IgD-negative memory B cell (primary cell): Measurements from ENCODE around the gene UBE3A. TPM values are rescaled to one million over a fixed set of nuclear protein-coding genes. Genes with fewer than 3 reads are reported as not detected.

Source experiments
- H3K27ac Mint-ChIP-seq, 3 donors: one replicate each; pipeline ENCODE4 v1.8.0; 2020 to 2022; ENCODE audit warnings: mild to moderate bottlenecking in 3 of 3, mixed read lengths in 3 of 3, moderate library complexity in 1 of 3
- H3K27me3 Mint-ChIP-seq: one replicate; pipeline ENCODE4 v1.8.0; 2021; ENCODE audit warnings: mixed read lengths
- H3K36me3 Mint-ChIP-seq: one replicate; pipeline ENCODE4 v1.8.0; 2020; ENCODE audit warnings: mild to moderate bottlenecking, mixed read lengths
- H3K4me1 Mint-ChIP-seq, 3 donors: one replicate each; pipeline ENCODE4 v1.8.0; 2020 to 2022; ENCODE audit warnings: mixed read lengths in 3 of 3, mild to moderate bottlenecking in 1 of 3
- H3K4me3 Mint-ChIP-seq, 4 donors: one replicate each; pipeline ENCODE4 v1.8.0; 2020 to 2022; ENCODE audit warnings: mild to moderate bottlenecking in 4 of 4, mixed read lengths in 4 of 4, moderate library complexity in 3 of 4
- H3K9me3 Mint-ChIP-seq, 3 donors: one replicate each; pipeline ENCODE4 v1.8.0; 2020 to 2021; ENCODE audit warnings: mixed read lengths in 3 of 3, mild to moderate bottlenecking in 1 of 3
- polyA plus RNA-seq: library from polyadenylated mRNA; unstranded; fragments of 300-500 nt; fragmentation: Illumina TruSeq; gene quantifications from one replicate; pipeline ENCODE4 v1.2.3, GENCODE V29; 2021

The UBE3A gene
- polyA plus RNA-seq, 1 donor from 2014 or later, result 102 TPM

DNA sequence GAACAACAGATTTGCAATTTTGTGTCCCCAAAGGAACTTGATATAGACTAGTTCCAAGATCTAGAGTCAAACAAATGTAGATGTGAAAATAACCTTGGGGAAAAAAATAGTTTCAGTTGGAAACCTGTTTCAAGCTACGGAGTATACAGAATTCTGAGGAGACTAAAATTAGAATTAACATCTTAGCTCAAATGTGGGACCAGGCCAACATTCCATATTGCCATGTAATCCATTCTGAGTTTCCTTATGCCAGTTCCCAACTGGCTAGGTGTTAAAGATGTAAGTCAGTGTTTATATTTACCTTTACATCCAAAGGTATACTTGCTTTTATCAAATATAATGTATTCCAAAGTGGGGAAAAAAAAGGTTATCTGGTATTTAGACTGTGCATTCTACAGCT, 76.3 kb downstream of the UBE3A start:
- peaks cover 0 to 5% (median 2%) of the 10 kb centered on the region in 3 donors for H3K4me1 Mint-ChIP-seq
- peak overlapping the region in 1 of 3 donors; percentile 43 for H3K27ac Mint-ChIP-seq
- H3K27me3 Mint-ChIP-seq, result no peaks in the 10 kb centered on the region
- H3K4me3 Mint-ChIP-seq, result no peak overlapping the region
- H3K36me3 Mint-ChIP-seq, result peaks cover 18% of the 10 kb centered on the region
- H3K9me3 Mint-ChIP-seq, result no peaks in the 10 kb centered on the region

DNA sequence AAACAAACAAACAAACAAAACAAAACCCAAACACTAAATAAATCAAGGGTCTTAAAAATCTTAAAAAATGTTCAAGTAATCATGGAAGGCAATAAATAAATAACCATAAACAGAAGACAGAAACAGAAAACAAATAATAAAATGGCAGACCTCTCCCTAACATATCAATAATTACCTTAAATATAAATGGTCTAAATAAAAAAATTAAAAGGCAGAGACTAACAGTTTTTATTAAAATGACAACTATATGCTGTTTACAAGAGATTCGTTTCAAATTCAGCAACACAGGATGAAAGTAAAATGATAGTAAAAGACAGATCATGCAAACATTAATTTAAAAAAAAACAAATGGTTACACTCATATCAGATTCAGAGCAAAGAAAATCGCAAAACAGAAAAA, 91.1 kb downstream of the UBE3A start:
- Mint-ChIP-seq H3K9me3 (peaks cover 2 to 28% (median 6%) of the 10 kb centered on the region in 3 donors), H3K27ac (no peak overlapping the region), H3K4me1 (peaks cover 0 to 1% (median 0%) of the 10 kb centered on the region in 3 donors), H3K27me3 (no peaks in the 10 kb centered on the region), H3K36me3 (peaks cover 37% of the 10 kb centered on the region), H3K4me3 (peak overlapping the region in 1 of 4 donors; percentile 55)

DNA sequence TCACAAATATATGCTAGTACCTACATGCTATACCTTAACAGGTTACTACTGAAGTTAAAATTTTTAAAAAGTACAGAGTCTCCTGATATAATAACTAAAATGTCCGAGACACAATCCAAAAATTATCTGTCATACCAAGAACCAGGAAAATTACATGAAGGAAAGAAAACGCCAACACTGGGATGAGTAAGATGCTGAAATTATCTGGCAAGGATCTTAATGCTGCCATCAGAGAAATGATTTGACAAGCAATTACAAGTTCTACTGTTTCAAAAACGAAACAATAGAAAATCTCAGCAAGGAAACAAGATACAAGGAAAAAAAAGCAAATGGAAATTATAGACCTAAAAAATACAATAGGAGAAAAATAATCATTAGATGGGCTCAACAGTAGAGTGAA, 92.5 kb downstream of the UBE3A start:
- peaks cover 41% of the 10 kb centered on the region for H3K36me3 Mint-ChIP-seq
- no peaks in the 10 kb centered on the region for H3K27me3 Mint-ChIP-seq
- H3K27ac Mint-ChIP-seq, result no peak overlapping the region
- H3K4me3 Mint-ChIP-seq, result no peak overlapping the region
- peaks cover 0 to 3% (median 0%) of the 10 kb centered on the region in 3 donors for H3K4me1 Mint-ChIP-seq
- peaks cover 2 to 28% (median 6%) of the 10 kb centered on the region in 3 donors for H3K9me3 Mint-ChIP-seq

DNA sequence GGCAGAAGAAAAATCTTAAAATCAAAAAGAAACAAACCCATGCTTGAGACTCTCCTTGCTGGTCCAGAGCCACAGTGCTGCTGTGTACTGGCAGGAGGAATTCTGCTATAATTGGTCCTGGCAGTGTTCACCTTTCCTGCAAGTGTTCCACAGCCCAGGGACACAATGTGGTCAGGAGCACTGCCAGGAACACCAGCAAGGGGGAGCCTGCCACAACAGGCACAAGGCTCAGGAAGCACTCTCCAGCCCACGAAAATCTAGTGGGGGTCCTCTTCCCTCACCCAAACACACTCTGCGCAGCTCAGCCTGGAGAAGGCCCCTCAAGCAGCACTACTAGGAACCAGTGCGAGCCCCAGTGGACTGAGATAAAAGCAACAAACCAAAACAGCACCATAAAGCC, 92.9 kb downstream of the UBE3A start:
- Mint-ChIP-seq H3K36me3 (peaks cover 39% of the 10 kb centered on the region), H3K27ac (no peak overlapping the region), H3K4me3 (no peak overlapping the region), H3K4me1 (peaks cover 0 to 3% (median 0%) of the 10 kb centered on the region in 3 donors), H3K27me3 (no peaks in the 10 kb centered on the region), H3K9me3 (peaks cover 2 to 25% (median 3%) of the 10 kb centered on the region in 3 donors)

DNA sequence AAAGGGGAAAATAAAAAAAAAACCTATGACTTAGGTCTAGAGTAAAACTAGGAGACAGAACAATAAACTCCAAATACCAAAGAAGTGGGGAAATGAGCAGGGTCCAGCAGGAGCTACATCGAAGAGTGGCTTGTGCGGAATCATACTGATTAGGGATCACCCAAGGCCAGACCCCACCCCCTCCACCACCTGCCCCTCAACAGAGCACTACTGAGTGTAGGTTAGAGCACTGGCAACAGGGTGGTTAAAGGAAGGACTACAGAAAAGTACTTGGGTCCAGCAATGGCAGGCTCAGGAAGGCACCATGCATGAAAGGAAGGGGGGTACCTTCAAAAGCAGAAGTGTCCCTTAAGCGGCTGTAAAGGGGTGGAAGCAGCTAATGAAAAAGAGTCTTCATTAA, 96.2 kb downstream of the UBE3A start:
- no peaks in the 10 kb centered on the region for H3K27me3 Mint-ChIP-seq
- no peak overlapping the region for H3K27ac Mint-ChIP-seq
- H3K9me3 Mint-ChIP-seq, result peaks cover 0 to 6% (median 2%) of the 10 kb centered on the region in 3 donors
- no peak overlapping the region for H3K4me3 Mint-ChIP-seq
- peaks cover 0 to 3% (median 0%) of the 10 kb centered on the region in 3 donors for H3K4me1 Mint-ChIP-seq
- H3K36me3 Mint-ChIP-seq, result peaks cover 35% of the 10 kb centered on the region

DNA sequence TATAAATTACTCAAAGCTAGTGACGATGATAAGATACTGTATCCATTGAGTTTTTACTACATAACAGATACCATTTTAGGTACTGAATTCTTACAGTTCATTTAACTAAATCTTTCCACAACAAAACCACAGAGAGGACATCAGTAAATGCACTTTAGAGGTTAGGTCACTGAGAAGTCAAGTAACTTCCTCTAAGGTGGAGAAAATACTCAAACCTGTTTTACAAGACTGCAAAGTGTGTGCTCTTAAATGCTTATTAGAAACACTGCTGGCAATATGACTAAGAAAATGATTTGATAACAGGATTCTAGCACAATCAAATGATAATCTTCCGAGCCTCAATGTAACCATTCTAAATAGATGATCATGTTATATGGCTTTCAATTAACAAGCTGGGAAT, 99.4 kb downstream of the UBE3A start:
- peaks cover 46% of the 10 kb centered on the region for H3K36me3 Mint-ChIP-seq
- H3K27ac Mint-ChIP-seq, result no peak overlapping the region
- H3K27me3 Mint-ChIP-seq, result no peaks in the 10 kb centered on the region
- no peak overlapping the region for H3K4me3 Mint-ChIP-seq
- peaks cover 0 to 1% (median 0%) of the 10 kb centered on the region in 3 donors for H3K4me1 Mint-ChIP-seq
- H3K9me3 Mint-ChIP-seq, result peaks cover 0 to 11% (median 4%) of the 10 kb centered on the region in 3 donors

DNA sequence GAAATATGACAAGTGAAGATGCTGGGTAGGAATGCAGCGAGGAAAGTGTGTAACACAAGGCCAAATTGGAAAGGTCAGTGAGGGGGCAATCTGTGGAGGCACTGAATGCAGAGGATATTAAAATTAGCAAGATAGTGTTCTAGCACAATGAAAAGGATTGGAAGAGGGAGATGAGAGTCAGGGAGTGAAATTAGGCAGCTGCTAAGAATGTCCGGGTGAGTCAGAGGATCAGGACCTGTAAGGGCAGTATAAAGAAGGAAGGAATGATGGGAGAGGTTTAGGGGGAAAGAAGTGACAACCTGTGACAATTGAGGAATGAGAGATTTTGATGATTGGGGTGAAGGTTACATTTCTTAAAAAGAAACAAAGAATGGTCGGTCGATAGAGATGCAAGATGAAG, 103.5 kb downstream of the UBE3A start:
- peak overlapping the region in 1 of 3 donors; percentile 7 for H3K27ac Mint-ChIP-seq
- no peaks in the 10 kb centered on the region for H3K27me3 Mint-ChIP-seq
- H3K36me3 Mint-ChIP-seq, result peaks cover 42% of the 10 kb centered on the region
- H3K4me1 Mint-ChIP-seq, result peaks cover 3 to 10% (median 5%) of the 10 kb centered on the region in 3 donors
- H3K4me3 Mint-ChIP-seq, result peak overlapping the region in 1 of 4 donors; percentile 56
- H3K9me3 Mint-ChIP-seq, result peaks cover 0 to 14% (median 5%) of the 10 kb centered on the region in 3 donors

DNA sequence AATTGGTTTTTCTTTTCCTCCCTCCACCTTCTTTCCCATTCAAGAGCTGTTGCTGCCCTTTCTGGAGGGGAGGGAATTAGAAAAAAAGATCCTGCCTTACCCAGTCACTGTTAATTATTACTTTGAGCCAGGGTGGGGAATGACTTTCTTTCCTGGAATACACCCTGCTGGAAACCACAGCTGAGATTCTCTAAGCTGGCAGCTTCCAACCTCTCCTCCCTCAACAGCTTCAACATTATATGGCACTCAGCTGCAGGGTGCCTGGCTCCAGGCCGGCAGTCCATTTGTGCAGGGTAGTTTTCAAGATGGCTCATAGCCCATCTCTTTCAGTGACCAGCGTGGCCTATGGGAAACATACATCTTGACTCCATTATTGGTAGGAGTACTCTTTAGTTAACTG, 105.8 kb downstream of the UBE3A start:
- Mint-ChIP-seq H3K36me3 (peaks cover 26% of the 10 kb centered on the region), H3K9me3 (peaks cover 0 to 14% (median 5%) of the 10 kb centered on the region in 3 donors), H3K4me3 (no peak overlapping the region), H3K27me3 (no peaks in the 10 kb centered on the region), H3K4me1 (peaks cover 3 to 21% (median 6%) of the 10 kb centered on the region in 3 donors), H3K27ac (no peak overlapping the region)

DNA sequence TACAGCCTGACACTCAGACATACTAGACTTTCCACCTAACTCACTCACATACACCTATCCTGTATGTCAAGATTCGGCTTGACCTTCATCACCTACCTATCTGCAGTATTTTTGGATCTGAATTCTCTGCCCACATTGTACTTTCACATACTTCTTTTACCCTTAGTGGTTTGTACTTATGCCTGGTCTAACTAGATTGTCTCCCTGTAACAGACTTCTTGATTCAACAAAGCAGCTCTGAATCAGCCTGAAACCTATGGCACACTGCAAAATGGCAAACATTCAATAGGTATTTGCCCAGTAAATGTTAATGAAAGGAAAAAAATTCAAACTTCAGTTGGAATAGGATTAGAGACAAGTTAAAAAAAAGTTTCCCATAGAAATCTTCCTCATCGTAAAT, 106.5 kb downstream of the UBE3A start:
- H3K27ac Mint-ChIP-seq, result no peak overlapping the region
- no peak overlapping the region for H3K4me3 Mint-ChIP-seq
- H3K36me3 Mint-ChIP-seq, result peaks cover 22% of the 10 kb centered on the region
- no peaks in the 10 kb centered on the region for H3K27me3 Mint-ChIP-seq
- peaks cover 0 to 14% (median 5%) of the 10 kb centered on the region in 3 donors for H3K9me3 Mint-ChIP-seq
- H3K4me1 Mint-ChIP-seq, result peaks cover 3 to 22% (median 6%) of the 10 kb centered on the region in 3 donors

DNA sequence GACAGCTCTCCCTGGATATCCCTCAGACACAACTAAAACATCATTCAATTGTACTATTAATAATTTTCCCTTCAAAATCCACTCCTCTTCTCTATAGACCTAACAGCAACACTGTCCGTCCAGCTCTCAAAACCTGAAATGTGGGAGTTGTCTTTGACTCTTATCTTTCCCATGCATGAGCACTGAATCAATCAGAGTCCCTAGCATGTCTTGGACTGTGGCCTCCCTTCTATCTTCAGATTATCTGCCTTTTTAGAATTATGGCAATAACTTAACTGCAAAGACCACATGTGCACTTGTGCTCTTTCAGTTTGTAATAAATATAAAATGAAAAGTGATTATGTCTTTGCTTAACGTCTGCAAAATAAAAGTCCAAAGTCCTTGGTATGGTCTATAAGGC, 107.0 kb downstream of the UBE3A start:
- no peak overlapping the region for H3K4me3 Mint-ChIP-seq
- no peaks in the 10 kb centered on the region for H3K27me3 Mint-ChIP-seq
- H3K27ac Mint-ChIP-seq, result no peak overlapping the region
- H3K36me3 Mint-ChIP-seq, result peaks cover 17% of the 10 kb centered on the region
- peaks cover 3 to 22% (median 6%) of the 10 kb centered on the region in 3 donors for H3K4me1 Mint-ChIP-seq
- H3K9me3 Mint-ChIP-seq, result peaks cover 0 to 14% (median 5%) of the 10 kb centered on the region in 3 donors

DNA sequence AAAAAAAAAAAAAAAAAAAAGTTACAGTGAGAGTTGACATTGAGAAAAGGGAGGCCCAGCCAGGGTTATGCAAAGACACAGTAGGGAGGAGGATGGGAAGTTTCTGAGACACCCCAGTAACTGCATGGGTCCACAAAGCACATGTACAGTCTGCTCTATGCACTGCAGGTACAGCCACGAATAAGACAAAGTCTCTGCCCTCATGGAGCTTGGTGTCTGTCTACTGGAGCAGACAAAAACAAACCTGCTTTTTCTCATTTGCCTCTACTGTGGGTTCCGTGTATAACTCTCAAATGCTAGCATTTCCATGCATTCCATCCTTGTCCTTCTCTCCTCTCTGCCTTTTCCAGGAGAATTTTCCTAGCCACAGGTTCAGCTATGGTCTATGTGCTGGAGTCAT, 107.4 kb downstream of the UBE3A start:
- no peaks in the 10 kb centered on the region for H3K27me3 Mint-ChIP-seq
- H3K4me3 Mint-ChIP-seq, result no peak overlapping the region
- H3K9me3 Mint-ChIP-seq, result peaks cover 0 to 14% (median 5%) of the 10 kb centered on the region in 3 donors
- peaks cover 15% of the 10 kb centered on the region for H3K36me3 Mint-ChIP-seq
- H3K4me1 Mint-ChIP-seq, result peaks cover 3 to 22% (median 6%) of the 10 kb centered on the region in 3 donors
- no peak overlapping the region for H3K27ac Mint-ChIP-seq

DNA sequence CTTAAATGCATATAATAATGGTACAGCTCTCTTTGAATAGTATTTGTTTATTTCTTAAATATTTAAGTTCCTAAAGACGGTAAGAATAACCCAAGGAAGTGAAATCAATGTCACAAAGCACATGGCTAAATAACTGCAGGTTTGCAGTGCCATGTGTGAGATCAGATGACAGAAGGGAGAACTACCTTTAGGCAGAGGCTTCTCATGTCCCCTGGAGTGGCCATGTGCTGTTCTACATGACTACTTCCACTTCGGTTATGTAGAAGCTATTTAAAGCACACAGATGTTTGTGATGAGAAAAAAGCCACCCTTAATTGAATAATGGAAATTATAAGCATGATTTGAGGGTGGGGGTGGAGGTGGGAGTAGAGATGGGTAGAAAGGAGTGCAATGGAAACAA, 109.1 kb downstream of the UBE3A start:
- H3K27ac Mint-ChIP-seq, result no peak overlapping the region
- H3K4me1 Mint-ChIP-seq, result peaks cover 3 to 22% (median 6%) of the 10 kb centered on the region in 3 donors
- no peaks in the 10 kb centered on the region for H3K27me3 Mint-ChIP-seq
- no peak overlapping the region for H3K4me3 Mint-ChIP-seq
- peaks cover 5% of the 10 kb centered on the region for H3K36me3 Mint-ChIP-seq
- peaks cover 0 to 4% (median 1%) of the 10 kb centered on the region in 3 donors for H3K9me3 Mint-ChIP-seq

DNA sequence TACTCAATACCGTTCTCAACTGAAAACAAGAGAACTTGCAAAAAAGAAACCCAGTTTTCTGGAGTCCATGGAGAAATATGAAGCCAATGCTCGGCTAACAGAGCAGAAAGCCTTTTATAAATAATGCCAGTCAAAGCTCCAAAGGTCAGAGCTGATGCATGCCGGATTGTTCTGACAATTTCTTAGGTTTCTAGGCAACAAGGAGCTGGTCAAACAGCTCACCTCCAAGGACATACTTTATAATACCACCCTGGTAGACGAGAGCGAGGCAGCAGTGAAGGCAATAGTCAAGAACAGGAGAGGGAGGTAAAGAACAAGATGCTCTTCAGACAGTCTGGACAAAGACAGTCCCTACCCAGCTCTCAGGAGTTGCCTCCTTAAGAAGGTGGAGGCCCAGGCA, 111.1 kb downstream of the UBE3A start:
- H3K27me3 Mint-ChIP-seq, result no peaks in the 10 kb centered on the region
- peaks cover 3 to 22% (median 6%) of the 10 kb centered on the region in 3 donors for H3K4me1 Mint-ChIP-seq
- no peak overlapping the region for H3K4me3 Mint-ChIP-seq
- H3K9me3 Mint-ChIP-seq, result peaks cover 2 to 3% (median 3%) of the 10 kb centered on the region in 3 donors
- H3K36me3 Mint-ChIP-seq, result peaks cover 14% of the 10 kb centered on the region
- H3K27ac Mint-ChIP-seq, result peak overlapping the region in 1 of 3 donors; percentile 64

DNA sequence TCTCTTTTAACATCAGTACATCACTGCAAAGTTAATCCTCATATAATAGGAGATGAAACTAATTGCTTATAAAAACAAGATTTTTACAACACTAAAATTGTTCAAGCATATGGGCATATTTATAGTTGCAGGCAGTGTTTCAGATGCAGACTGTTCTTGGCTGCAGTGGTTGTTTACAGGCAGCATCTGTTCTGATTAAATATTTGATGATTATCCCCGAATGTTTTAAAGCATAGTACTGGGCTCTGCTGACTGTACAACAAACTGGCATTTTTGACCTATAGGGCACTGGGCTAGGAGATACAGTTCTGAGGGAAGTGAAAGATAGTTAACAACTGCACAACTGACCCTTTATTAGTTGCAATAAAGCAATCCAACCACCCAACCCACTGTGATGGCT, 113.6 kb downstream of the UBE3A start:
- H3K4me3 Mint-ChIP-seq, result no peak overlapping the region
- H3K27me3 Mint-ChIP-seq, result no peaks in the 10 kb centered on the region
- no peak overlapping the region for H3K27ac Mint-ChIP-seq
- H3K36me3 Mint-ChIP-seq, result peaks cover 20% of the 10 kb centered on the region
- H3K9me3 Mint-ChIP-seq, result peaks cover 2 to 14% (median 10%) of the 10 kb centered on the region in 3 donors
- peaks cover 0 to 11% (median under 1%) of the 10 kb centered on the region in 3 donors for H3K4me1 Mint-ChIP-seq

DNA sequence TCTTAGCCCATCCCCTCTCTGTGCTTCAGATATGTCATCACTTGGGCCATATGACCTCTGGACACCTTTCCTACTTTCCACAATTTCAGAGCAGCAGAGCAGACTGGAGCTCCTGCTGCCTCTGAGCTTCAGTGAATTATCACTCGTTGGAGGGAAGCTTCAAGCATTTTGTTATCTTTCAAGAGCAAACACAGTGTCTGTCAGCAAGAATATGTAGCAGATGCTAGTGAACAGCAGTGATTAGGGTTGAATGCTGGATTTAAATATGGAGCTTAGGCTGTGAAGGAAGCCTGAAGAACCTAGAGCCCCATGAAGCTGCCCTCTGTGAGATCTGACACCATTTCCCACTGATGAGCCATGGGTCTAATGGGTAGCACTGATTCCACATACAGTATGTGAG, 115.4 kb downstream of the UBE3A start:
- H3K27me3 Mint-ChIP-seq, result no peaks in the 10 kb centered on the region
- peaks cover 4 to 25% (median 16%) of the 10 kb centered on the region in 3 donors for H3K9me3 Mint-ChIP-seq
- peaks cover 0 to 5% (median 0%) of the 10 kb centered on the region in 3 donors for H3K4me1 Mint-ChIP-seq
- no peak overlapping the region for H3K27ac Mint-ChIP-seq
- H3K4me3 Mint-ChIP-seq, result no peak overlapping the region
- H3K36me3 Mint-ChIP-seq, result peaks cover 21% of the 10 kb centered on the region

DNA sequence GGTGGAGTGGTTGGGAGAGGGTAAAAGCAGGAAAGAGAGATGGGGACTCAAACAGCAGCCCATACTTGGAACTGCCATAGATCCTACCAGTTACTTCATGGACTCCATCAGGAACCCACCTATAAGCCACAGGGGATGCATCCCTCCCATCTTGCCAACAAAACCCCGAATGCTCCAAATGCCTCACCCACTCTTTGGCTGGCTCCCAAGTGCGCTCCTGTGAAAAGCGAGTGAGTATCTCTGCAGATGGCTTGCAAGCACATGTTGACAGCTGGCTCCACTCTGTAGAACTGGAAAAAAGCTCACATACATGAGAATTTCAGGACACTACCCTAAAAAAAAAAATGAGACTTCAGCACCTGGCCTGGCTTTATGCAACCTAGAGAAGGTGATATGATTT, 151.0 kb downstream of the UBE3A start:
- no peak overlapping the region for H3K27ac Mint-ChIP-seq
- H3K27me3 Mint-ChIP-seq, result no peaks in the 10 kb centered on the region
- H3K4me1 Mint-ChIP-seq, result no peaks in the 10 kb centered on the region
- peaks cover 9 to 19% (median 13%) of the 10 kb centered on the region in 3 donors for H3K9me3 Mint-ChIP-seq
- H3K4me3 Mint-ChIP-seq, result peak overlapping the region in 1 of 4 donors; percentile 10
- H3K36me3 Mint-ChIP-seq, result no peaks in the 10 kb centered on the region
